ENCODE results near the gene MORC2.

DNA sequence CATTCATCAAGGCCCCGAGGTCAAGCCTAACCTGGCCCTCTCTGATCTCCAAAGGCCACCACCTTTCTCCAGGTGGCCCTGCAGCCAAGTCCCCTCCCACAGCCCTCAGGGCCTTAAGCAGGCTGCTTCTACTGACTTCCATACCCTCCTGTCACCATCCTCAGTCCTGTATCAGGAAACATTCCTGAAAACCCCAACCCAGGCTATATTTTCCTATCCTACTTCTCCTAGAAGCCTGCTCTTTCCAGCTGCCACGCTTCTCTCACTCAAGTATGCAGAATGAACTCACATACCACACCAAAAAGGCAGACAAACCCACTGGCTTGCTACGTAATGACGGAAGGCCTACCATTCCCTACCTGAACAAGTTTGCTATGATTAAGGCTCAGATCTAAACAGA is 23.6 kb downstream of the MORC2 start:
- TF ChIP-seq CTCF (IDR thresholded peaks at IDR 0.05) (no peak), EP300 (IDR thresholded peaks at IDR 0.05) (no peak), POLR2A (IDR thresholded peaks at IDR 0.05) (no peak)
